NCI-H345 treated with DMSO at 0.1 percent for 48 hours (cell line): ENCODE data around the gene RAB22A.
"Not testable (repeated sequence)": the region's sequence is repeated elsewhere in the genome, so short reads cannot be mapped to it uniquely, and the experiment has no call there.

Experiments used
- DNase-seq: peaks from one replicate; lab custom pipeline; 2025; ENCODE audit not compliant: unreplicated experiment; lab: John Stamatoyannopoulos, UW

RAB22A gene

GRCh38 chr20:58342104-58342945 lies 32.8 kb downstream of the RAB22A start:
- no peak for DNase-seq

GRCh38 chr20:58344741-58345140 lies 35.2 kb downstream of the RAB22A start:
- no peak for DNase-seq

DNA sequence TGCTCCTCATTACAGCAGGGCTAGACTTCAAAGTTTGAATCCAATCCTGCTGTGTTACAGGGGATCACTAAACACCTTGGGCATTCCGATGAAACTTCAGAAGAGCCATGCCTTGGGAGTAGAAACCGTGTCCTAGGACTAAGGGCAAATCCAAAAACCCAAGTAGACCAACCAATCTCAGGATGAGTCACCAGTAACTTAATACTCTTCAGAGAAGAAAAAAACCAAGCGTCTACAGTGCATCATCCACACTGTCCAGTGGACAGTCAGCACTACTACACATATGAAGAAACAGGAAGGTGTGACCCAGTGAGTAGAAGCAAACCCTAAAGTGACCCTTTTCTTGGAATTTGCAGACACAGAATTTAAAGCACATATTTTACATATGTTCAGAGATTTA lies 40.1 kb downstream of the RAB22A start:
- no peak for DNase-seq

- no peak for DNase-seq
Measured at GRCh38 chr20:58352468-58352867, 43.0 kb downstream of the RAB22A start.

- no peak for DNase-seq
Measured at GRCh38 chr20:58359441-58359840, 49.9 kb downstream of the RAB22A start.

- no peak for DNase-seq
Measured at GRCh38 chr20:58360936-58361335, 51.4 kb downstream of the RAB22A start.

- no peak for DNase-seq
Measured at GRCh38 chr20:58361481-58362205, 52.1 kb downstream of the RAB22A start.

DNA sequence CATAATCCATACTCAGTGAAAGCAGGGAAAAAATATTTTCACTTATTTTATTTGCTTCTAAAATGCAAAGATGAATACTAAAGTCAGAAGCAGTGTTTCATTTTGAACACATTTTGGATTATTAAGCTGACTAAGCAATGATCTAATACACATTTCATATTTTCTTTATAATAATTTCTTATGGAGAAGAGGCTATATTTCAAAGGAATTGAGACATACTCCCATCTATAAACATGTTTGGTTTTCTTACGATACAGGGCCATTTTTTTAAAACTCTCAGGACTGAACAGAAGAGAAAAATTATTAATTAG lies 52.6 kb downstream of the RAB22A start:
- DNase-seq = no peak

DNA sequence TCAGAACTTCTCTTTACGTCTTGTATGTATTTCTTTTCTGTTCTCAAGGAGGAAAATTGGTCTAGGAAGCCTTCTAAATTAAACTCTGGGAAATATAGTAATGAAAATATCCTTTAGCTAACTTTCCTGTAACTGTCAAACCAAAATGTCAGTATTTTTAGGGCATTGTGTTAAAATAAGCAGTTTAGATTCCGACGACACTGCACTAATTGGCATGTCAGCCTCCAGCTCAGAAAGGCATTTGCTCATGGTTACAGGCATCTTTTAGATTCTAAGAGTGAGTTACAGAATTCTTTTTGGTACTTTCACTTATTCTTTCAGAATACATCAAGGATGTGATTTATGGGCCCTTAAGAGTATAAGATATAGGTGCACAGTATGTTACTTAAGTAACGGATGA lies 53.5 kb downstream of the RAB22A start:
- DNase-seq = no peak

- DNase-seq = no peak
Measured at GRCh38 chr20:58366866-58367265, 57.4 kb downstream of the RAB22A start.

DNA sequence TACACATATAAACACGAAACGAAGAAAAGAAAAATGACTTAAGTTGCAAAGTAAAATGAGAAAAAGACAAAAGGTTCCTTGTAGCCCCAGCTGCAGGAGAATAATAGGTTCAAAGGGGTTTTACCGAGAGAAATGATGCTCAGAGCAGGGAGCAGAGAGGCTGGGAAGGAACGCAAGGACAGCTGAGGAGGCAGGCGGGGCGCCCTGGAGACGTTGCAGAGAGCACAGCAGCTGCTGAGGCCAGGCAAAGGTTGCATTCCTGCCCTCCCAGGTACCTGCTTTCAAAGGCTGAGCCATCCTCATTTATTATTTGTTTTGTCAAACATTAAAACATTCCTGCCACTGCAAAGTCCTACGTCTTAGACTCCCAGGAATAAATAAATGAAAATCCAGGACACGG lies 63.3 kb downstream of the RAB22A start:
- no peak for DNase-seq

GRCh38 chr20:58373296-58373695 lies 63.8 kb downstream of the RAB22A start:
- not testable (repeated sequence) for DNase-seq

DNA sequence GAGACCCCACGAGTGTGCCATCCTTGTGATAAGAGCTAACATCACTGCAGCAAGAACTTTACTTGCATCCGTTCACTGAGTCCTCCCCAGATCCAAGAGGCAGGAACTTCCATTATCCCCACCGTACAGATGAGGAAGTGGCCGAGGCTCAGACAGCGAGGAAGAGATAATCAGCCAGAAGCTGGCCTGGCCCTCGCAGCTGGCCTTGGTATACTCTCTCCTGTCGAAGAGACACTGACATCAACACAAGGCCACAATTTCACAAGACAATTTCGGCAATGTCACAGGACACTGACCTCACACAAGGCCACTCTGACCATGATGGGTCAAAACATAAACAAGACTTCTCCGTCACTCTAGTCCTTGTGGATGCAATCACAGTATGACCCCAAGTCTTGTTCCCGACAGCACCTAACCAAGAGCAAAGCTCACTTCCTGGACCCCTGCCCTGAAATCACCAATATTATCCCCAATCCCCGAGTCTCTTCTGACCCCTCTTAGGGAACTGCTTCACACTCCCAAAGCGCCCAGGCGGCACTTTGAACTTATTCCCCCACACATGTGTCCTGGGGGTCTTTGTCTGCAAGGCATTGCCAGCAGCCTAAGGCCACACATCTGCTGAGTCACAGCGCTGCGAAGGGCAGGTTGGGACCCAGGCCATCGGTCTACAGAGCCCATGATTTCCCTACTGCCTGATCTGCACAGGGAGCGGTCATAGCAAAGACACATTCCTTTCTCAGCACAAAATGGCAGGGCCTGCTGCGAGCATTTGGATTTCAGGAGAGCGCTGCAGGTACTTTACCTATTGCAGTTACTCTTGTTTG lies 64.7 kb downstream of the RAB22A start:
- DNase-seq = no peak

GRCh38 chr20:58374906-58375758 lies 65.6 kb downstream of the RAB22A start:
- DNase-seq = no peak

DNA sequence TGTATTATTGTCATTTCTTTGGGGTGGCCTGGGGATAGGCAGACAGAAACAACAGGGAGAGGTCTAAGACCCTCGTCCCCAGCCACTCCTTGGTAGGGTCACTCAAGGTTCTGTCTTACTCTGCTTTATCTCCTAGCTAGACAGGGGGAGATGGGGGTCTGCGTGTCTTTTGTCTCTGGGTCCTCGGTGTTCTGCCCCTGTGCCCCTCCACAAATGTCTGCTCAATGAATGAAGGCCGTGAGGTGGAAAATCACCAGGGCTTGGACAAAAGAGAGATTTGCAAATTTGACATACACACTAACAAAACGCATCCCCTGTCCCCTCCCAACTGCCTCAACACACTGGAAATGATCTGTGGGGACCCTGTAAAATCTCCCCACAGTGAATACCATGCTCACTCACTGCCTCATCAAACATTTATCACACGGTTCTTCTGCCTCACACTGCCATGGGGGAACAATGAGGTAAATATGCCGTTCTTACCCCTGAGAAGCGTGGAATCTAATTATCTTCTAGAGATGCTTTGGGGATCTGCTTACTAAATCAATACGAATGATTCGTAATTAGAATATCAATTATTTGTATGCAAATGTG lies 66.3 kb downstream of the RAB22A start:
- DNase-seq = no peak

- DNase-seq = no peak
Measured at GRCh38 chr20:58377017-58377416, 67.5 kb downstream of the RAB22A start.

GRCh38 chr20:58377766-58378401 lies 68.4 kb downstream of the RAB22A start:
- no peak for DNase-seq

- DNase-seq = no peak
Measured at GRCh38 chr20:58378704-58379103, 69.2 kb downstream of the RAB22A start.

DNA sequence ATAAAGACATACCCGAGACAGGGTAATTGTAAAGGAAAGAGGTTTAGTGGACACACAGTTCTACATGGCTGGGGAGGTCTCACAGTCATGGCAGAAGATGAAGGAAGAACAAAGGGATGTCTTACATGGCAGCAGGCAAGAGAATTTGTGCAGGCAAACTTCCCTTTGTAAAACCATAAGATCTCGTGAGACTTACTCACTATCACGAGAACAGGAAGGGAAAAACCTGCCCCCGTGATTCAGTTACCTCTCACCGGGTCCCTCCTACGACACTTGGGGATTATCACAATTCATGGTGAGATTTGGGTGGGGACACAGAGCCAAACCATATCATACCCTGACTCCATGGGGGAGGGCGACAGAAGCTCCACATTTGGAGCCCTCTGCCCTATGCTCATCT lies 72.1 kb downstream of the RAB22A start:
- DNase-seq = no peak

DNA sequence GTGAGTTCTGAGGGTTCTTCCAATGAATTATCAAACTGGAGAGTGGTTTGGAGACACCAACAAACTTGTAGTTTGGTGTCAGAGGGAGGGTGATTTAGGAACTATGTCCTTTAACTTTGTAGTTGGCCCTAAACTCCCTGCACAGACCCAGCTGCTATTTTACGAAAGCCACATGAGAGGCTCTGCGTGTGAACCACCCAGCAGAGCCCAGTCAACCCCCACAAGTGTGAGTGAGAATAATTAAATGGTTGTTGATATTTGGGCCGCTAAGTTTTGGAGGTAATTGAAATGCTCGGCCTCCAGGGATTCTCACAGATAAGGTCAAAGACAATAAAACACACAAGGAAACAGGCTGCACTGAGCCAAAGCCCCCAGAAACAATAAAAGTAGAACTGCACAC lies 72.6 kb downstream of the RAB22A start:
- DNase-seq = no peak
